NCI-H82 treated with DMSO at 0.1 percent for 48 hours (cell line): ENCODE results near the gene P2RX7.
"Not testable (repeated sequence)": the region's sequence is repeated elsewhere in the genome, so short reads cannot be mapped to it uniquely, and the experiment has no call there.

ENCODE experiments used
- DNase-seq: peaks from one replicate; lab custom pipeline; 2025; ENCODE audit not compliant: unreplicated experiment; lab: John Stamatoyannopoulos, UW

P2RX7 gene

DNA sequence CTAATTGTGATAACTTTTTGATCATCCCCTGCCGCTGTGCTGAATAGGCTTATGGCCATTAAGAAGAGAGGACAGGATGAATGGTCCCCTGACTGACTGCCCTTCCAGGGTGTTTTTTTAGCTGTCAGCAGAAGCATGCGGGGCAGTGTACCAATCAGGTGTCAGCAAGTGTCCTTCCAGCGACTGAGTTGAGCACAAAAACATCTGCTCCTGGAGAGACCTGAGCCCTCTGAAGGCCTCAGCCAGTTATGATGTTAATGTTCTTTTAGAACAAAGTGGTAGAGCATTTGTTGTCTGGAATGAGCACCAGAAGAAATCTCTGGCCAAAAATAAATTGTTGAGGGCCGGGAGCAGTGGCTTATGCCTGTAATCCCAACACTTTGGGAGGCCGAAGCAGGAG lies 37.5 kb downstream of the P2RX7 start:
- DNase-seq = no peak

DNA sequence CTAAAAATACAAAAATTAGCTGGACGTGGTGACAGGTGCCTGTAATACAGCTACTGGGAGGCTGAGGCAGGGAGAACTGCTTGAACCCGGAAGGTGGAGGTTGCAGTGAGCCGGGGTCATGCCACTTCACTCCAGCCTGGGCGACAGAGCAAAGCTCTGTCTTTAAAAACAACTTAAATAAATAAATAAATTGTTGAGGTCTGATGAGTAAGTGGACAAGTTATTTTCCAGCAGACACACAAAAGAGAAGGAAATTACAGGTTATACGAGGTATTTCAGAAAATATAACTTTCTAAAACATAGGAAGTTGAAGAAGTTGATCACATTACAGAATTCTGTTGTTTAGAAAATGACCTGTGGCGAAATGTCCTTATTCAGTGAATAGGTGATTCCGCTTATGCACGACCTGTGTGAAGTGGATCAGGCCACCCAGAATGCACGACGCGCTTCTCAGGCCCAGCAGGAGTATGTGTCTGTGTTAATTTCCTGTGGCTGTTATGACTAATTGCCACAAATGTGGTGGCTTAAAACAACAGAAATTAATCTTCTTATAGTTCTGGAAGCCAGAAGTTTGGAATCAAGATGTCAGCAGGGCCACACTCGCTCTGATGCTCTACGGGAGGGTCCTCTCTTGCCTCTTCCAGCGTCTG lies 38.1 kb downstream of the P2RX7 start:
- no peak for DNase-seq

DNA sequence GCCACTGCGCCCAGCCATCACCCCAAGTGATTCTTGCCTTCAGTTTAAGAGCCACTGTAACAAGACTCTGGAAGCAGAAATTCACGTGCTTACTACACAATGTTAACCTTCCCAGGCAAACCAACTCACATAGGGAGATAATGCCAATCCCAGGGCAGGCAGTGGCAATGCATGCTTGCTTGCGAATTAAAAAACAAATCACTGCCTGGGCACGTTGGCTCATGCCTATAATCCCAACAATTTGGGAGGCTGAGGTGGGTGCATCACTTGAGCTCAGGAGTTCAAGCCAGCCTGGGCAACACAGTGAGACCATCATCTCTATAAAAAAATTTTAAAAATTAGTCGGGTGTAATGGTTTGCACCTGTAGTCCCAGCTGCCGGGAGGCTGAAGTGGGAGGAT lies 39.5 kb downstream of the P2RX7 start:
- DNase-seq = no peak

DNA sequence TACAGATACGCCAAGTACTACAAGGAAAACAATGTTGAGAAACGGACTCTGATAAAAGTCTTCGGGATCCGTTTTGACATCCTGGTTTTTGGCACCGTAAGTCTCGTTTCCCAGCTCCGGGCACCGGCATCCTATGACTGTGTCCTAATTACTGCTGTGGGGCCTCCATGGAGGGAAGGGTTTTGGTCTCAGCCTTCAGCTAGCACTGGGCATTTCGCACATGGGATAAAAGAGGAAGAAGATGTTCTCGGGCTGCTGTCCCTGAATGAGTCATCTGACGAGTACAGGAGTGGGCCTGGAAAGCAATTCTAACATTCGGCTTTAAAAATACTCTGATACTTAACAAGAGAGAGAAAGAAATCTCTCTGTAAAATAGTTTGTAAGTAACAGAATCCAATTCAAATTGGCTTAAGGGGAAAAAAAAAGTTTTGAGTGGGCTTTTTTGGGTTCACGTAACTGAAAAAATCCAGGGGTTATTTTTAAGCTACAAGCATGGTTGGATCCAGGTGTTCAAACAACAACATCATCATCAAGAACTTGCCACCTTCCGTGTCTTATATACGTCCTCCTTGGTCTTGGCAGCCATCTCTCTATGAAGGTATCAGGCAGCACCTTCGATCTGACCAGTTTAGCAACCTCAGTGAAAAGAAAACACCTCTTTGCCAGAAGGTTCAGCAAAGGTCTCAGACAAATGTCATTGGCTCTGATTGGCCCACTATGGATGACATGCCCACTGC lies 42.9 kb downstream of the P2RX7 start:
- no peak for DNase-seq

DNA sequence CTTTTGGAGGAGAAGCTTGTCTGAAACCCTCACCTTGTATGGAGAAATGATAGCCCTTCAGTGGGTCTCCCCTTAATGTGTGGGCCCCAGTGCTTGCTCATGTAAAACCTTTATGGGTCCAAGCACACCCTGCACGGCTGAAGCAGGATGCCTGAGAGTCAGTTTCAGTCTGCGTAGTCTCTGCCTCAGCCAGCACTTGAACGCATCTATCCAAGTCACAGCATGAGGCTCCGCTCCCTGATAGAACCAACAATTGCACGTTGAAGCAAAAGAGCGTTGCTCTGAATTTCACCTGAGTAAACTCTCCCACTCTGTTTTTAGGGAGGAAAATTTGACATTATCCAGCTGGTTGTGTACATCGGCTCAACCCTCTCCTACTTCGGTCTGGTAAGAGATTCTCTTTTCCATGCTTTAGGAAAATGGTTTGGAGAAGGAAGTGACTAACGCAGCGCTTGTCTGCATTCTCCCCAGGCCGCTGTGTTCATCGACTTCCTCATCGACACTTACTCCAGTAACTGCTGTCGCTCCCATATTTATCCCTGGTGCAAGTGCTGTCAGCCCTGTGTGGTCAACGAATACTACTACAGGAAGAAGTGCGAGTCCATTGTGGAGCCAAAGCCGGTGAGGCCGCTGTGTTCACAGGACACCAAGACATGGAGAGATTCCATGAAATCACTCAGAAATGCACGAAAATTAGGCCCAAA lies 44.3 kb downstream of the P2RX7 start:
- no peak for DNase-seq

DNA sequence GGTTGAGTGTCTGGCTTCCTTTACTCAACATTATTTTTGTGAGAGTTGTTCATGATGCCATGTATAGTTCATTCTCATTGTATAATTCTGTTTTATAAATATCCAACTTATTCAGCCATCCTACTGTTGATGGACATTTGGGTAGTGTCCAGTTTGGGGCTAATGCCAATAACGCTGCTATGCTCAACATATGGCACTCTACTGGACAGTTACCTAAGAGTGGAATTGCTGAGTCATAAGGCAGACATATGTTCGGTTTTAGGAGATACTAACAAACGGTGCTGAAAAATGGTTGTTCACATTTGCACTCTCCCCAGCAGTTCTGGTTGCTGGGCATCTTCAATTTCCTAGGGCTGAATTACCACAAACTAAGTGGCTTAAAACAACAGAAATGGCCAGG lies 48.5 kb downstream of the P2RX7 start:
- DNase-seq = no peak

DNA sequence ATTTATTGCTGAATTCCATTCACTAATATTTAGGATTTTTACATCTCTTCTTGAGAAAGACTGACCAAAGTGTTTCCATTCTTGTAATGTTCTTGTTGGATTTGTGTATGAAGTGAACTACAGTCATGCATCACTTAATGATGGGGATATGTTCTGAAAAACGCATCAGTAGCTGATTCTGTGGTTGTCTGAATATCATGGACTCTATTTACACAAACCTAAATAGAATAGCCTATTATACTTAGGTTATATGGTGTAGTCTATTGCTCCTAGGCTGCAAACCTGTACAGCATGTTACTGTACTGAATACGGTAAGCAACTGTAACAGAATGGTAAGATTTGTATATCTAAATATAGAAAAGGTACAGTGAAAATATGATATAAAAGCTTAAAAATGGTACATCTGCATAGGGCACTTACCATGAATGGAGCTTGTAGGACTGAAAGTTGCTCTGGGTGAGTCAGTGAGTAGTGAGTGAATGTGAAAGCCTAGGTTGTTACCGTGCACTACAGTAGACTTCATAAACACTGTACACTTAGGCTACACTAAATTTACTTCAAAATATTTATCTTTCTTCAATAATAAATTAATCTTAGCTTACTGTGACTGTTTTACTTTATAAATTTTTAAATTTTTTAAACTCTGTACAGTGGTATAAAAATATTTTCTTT lies 49.7 kb downstream of the P2RX7 start:
- no peak for DNase-seq

DNA sequence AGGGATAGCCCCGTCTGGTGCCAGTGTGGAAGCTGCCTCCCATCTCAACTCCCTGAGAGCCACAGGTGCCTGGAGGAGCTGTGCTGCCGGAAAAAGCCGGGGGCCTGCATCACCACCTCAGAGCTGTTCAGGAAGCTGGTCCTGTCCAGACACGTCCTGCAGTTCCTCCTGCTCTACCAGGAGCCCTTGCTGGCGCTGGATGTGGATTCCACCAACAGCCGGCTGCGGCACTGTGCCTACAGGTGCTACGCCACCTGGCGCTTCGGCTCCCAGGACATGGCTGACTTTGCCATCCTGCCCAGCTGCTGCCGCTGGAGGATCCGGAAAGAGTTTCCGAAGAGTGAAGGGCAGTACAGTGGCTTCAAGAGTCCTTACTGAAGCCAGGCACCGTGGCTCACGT lies 51.7 kb downstream of the P2RX7 start:
- no peak for DNase-seq

DNA sequence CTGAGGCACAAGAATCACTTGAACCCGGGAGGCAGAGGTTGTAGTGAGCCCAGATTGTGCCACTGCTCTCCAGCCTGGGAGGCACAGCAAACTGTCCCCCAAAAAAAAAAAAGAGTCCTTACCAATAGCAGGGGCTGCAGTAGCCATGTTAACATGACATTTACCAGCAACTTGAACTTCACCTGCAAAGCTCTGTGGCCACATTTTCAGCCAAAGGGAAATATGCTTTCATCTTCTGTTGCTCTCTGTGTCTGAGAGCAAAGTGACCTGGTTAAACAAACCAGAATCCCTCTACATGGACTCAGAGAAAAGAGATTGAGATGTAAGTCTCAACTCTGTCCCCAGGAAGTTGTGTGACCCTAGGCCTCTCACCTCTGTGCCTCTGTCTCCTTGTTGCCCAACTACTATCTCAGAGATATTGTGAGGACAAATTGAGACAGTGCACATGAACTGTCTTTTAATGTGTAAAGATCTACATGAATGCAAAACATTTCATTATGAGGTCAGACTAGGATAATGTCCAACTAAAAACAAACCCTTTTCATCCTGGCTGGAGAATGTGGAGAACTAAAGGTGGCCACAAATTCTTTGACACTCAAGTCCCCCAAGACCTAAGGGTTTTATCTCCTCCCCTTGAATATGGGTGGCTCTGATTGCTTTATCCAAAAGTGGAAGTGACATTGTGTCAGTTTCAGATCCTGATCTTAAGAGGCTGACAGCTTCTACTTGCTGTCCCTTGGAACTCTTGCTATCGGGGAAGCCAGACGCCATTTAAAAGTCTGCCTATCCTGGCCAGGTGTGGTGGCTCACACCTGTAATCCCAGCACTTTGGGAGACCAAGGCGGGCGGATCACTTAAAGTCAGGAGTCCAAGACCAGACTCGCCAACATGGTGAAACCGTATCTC lies 52.6 kb downstream of the P2RX7 start:
- DNase-seq = no peak

DNA sequence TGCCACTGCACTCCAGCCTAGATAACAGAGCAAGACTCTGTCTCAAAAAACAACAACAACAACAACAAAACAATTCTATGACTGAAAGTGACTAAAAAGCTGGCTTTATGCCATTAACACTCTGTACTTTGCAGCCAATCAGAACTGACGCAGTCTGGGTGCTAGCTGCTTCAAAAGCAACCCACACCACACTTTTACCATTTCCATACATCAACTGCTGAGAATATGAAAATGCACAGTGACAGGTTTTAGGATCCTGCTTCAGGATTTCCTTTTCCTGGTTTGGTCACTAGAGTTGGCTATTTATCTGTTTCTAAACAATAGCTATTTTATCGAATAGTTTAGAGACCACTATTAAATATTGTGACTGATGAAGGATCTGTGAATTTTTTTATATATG lies 54.1 kb downstream of the P2RX7 start:
- no peak for DNase-seq

DNA sequence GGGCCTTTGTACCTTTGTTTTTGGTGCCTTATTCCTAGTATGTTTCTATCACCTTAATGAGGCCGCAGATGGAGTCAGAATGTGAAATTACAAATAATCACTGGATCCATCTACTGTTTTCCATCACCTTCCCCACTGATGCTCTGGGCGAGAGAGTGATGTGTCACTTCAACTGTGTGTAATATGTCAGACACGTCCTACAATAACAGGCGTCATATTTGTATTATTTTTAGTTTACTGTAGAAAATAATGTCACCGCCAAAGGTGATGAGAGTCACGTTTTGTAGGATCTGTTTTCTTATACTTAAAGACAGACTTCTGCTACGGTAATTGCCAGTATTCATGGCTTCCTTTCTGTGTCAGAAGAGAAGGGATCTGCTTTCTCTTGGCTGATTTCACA lies 54.8 kb downstream of the P2RX7 start:
- no peak for DNase-seq

DNA sequence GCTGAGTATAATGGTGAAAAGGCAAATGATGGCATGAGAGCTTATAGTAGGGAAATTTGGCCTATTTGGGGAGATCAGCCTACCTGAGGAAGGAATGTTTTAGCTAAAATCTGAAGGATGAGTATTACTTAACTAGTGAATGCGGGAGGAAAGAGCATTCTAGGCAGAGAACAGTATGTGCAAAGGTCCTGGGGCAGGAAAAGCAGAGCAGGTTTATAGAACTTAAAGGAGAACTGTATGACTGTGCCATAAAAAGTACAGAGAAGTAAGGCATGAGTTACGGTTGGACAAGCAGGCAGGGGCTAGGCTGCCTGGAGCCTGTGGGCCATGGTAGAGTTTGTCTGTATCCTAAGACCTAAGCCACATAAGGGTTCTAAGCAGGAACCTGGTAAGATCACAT lies 55.6 kb downstream of the P2RX7 start:
- DNase-seq = no peak

DNA sequence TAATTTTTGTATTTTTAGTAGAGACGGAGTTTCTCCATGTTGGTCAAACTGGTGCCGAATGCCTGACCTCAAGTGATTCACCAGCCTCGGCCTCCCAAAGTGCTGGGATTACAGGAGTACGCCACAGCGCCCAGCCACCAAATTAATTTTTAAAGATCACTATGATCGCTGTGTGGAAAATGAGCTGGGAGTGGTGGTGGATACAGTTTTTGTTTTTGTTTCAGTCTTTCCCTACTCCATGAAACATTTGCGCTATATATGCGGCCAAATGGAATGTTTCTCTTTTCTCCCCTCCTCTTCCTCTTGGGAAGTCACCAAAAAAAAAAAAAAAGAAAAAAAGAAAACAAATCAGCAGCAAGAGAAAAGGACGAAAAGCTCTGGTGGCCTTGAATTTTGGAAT lies 56.5 kb downstream of the P2RX7 start:
- no peak for DNase-seq

DNA sequence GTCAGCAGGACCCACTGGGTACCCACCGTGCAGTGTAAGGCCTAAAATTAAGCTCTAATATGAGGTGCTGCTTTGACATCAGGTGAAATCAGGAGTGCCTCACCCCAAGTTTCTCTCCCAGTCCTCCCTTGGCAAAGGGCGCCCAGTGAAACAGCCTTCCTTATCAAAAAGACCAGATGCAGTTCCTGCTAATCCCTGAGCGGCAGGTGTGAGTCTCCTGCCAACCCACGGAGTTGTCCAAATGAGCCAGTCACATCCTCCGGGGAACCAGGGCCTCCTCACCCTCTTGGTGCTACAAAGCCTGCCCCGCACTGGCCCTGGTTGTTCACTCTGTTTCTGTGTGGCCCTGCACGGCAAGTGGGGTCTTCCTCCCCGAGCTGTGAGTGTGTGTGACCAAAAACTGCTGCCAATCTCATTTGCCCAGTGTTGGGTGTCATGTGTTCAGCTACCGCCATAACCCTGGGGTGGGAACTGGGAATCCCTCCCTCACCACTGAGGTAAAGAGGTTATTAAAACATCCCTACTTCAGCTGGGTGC lies 57.0 kb downstream of the P2RX7 start:
- no peak for DNase-seq

DNA sequence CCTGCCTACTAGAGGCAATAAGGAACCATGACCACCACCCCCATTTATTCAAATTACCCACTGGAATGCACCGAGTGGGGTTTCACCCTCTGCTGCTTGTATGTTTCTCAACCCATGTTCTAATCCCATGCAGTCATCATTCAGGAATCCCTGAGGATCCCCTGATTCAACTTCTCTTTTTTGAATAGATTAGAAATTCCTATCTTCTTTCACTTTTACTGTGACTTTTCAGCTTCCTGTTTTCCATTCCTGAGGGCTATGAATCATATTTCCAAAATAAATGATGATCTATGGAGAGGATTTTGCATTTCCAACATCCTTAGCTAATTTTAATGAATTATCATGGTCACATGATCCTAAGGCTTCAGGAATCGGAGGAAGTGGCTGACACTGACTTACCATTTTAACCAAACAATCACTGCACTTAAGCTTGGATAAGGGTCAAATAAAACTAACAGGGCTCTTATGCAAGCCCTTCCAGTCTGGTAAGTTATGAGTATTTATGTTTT lies 57.9 kb downstream of the P2RX7 start:
- DNase-seq = no peak

DNA sequence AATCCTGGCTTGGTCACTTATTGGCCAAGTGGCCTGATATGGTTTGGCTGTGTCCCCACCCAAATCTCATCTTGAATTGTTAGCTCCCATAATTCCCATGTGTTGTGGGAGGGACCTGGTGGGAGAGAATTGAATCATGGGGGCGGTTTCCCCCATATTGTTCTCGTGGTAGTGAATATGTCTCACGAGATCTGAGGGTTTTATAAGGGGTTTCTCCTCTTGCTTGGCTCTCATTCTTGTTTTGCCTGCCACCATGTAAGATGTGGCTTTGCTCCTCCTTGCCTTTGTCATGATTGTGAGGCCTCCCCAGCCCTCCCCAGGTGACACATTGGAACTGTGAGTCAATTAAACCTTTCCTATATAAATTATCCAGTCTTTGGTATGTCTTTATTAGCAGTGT lies 58.5 kb downstream of the P2RX7 start:
- DNase-seq = no peak

DNA sequence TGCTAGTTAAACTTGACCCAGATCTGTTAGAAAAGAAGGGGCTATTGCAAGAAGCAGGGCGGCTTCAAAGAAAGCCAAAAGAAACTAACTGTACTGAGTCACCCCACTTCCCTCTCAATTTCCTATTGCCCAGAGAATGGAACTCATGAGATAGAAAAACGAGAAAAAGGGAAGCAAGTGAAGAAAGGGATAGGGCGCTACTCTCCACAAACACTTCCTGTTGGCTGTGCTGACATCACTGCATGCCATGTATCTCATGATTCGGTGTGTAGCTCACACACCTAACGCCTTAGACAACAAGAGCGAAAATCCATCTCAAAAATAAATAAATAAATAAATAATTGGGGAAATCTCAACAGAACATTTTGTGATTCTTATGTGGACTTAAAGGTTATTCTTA lies 64.2 kb downstream of the P2RX7 start:
- DNase-seq = no peak

DNA sequence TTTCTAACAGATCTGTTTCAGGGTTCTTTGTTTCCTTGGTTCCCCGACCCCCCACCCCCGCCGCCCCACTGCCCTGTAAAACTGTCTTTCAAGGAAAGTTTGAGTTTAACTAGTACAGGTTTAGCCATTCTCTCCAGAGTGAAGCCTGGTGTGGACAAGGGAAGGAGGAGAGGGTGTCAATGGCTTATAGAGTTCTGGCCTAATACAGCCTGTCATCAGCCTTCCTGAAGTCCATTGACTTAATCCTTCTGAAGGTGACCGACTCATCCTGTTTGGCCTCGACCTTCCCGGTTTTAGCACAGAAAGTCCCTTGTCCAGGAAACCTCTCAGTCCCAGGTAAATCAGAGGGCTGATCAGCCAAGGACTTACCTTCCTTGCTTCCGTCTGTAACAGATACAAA lies 66.3 kb downstream of the P2RX7 start:
- DNase-seq = no peak

DNA sequence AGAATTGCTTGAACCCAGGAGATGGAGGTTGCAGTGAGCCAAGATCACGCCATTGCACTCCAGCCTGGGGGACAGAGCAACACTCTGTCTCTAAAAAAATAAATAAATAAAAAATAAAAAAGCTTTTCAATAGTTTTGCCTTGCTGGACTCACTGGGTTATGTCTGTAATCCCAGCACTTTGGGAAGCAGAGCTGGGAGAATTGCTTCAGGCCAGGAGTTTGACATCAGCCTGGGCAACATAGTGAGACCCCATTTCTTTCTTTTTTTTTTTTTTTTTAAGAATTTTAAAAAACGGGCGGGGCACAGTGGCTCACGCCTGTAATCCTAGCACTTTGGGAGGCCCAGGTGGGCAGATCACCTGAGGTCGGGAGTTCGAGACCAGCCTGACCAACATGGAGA lies 68.5 kb downstream of the P2RX7 start:
- DNase-seq = not testable (repeated sequence)
